Activated CD4-positive, alpha-beta T cell treated with anti-CD3 and anti-CD28 coated beads, Interleukin-2, amount 50 U/mL, for 16 hours (primary cell): ENCODE data around the gene LIN37.
"Not testable (repeated sequence)": the region's sequence is repeated elsewhere in the genome, so short reads cannot be mapped to it uniquely, and the experiment has no call there.

Experiments
- DNase-seq: peaks from one replicate; pipeline ENCODE4 v3.0.0-alpha.2; 2020

The LIN37 gene

DNA sequence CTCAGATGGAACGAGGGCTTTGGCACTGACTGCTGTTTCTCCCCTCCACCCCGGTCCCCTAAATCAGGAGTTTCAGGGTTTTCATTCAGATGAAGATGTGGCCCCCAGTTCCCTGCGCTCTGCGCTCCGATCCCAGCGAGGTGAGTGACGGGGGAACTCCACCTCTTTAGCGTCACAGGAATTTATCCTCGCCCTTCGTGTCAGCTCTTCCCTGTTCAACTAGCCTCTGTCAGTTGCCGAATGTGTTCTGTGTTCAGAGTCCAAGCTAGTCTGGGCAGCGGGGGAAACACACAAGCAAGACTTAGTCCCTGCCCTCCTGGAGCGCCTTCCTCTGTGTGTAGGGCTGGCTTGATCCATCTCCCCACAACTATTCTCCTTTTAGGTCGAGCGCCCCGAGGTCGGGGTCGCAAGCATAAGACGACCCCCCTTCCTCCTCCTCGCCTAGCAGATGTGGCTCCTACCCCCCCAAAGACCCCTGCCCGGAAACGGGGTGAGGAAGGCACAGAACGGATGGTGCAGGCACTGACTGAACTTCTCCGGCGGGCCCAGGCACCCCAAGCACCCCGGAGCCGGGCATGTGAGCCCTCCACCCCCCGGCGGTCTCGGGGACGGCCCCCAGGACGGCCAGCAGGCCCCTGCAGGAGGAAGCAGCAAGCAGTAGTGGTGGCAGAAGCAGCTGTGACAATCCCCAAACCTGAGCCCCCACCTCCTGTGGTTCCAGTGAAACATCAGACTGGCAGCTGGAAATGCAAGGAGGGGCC lies 28.8 kb upstream of the LIN37 start:
- no peak for DNase-seq

DNA sequence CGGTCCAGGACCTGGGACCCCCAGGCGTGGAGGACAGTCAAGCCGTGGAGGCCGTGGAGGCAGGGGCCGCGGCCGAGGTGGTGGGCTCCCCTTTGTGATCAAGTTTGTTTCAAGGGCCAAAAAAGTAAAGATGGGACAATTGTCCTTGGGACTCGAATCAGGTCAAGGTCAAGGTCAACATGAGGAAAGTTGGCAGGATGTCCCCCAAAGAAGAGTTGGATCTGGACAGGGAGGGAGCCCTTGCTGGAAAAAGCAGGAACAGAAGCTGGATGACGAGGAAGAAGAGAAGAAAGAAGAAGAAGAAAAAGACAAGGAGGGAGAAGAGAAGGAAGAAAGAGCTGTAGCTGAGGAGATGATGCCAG lies 28.2 kb upstream of the LIN37 start:
- no peak for DNase-seq

DNA sequence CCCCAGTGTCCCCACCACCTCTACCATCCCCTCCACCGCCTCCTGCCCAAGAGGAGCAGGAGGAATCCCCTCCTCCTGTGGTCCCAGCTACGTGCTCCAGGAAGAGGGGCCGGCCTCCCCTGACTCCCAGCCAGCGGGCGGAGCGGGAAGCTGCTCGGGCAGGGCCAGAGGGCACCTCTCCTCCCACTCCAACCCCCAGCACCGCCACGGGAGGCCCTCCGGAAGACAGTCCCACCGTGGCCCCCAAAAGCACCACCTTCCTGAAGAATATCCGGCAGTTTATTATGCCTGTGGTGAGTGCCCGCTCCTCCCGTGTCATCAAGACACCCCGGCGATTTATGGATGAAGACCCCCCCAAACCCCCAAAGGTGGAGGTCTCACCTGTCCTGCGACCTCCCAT lies 27.7 kb upstream of the LIN37 start:
- DNase-seq, result no peak

- no peak for DNase-seq
Observed at GRCh38 chr19:35721374-35721773, 27.0 kb upstream of the LIN37 start.

GRCh38 chr19:35722461-35722860 lies 25.9 kb upstream of the LIN37 start:
- no peak for DNase-seq

DNA sequence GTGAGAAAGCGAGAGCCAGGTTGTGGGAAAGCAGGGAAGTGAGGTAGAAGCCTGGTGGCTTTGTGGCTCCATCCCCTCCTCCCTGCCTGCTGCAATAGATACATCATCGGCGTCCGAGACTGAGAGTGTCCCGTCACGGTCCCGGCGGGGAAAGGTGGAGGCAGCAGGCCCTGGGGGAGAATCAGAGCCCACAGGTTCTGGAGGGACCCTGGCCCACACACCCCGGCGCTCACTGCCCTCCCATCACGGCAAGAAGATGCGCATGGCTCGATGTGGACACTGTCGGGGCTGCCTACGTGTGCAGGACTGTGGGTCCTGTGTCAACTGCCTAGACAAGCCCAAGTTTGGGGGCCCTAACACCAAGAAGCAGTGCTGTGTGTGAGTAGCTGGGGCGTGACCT lies 25.5 kb upstream of the LIN37 start:
- no peak for DNase-seq

- DNase-seq, result no peak
Observed at GRCh38 chr19:35723671-35724070, 24.7 kb upstream of the LIN37 start.

DNA sequence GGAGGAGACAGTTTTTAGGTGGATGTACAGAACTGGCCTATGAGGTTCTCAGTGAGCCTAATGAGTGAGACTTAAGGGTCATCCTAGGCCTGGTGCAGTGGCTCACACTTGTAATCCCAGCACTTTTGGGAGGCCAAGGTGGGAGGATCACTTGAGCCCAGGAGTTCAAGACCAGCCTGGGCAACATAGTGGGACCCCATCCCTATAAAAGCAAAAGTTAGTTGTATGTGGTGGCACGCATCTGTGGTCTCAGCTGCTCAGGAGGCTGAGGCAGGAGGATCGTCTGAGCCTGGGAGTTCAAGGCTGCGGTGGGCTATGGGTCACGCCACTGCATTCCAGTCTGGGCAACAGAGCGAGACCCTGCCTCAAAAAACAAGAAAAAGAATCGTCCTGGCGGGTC lies 24.2 kb upstream of the LIN37 start:
- not testable (repeated sequence) for DNase-seq

GRCh38 chr19:35724560-35724959 lies 23.8 kb upstream of the LIN37 start:
- no peak for DNase-seq

DNA sequence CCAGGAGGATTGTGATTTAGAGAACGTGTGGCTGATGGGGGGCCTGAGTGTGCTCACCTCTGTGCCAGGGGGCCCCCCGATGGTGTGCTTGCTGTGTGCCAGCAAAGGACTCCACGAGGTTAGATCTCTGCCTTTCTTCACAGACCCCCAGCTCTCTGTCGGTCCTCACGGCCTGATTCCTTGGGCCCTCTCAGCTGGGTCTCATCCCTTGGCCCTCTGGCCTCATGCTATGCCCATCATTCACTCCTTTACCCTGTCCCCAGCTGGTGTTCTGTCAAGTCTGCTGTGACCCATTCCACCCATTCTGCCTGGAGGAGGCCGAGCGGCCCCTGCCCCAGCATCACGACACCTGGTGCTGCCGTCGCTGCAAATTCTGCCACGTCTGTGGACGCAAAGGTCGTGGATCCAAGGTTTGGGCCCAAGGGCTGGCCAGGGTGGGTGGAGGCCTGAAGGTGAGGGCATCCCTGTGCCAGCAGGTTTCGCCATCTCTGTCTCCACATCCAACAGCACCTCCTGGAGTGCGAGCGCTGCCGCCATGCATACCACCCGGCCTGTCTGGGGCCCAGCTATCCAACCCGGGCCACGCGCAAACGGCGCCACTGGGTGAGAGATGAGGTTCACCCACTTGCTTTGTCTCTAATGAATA lies 23.0 kb upstream of the LIN37 start:
- no peak for DNase-seq

DNA sequence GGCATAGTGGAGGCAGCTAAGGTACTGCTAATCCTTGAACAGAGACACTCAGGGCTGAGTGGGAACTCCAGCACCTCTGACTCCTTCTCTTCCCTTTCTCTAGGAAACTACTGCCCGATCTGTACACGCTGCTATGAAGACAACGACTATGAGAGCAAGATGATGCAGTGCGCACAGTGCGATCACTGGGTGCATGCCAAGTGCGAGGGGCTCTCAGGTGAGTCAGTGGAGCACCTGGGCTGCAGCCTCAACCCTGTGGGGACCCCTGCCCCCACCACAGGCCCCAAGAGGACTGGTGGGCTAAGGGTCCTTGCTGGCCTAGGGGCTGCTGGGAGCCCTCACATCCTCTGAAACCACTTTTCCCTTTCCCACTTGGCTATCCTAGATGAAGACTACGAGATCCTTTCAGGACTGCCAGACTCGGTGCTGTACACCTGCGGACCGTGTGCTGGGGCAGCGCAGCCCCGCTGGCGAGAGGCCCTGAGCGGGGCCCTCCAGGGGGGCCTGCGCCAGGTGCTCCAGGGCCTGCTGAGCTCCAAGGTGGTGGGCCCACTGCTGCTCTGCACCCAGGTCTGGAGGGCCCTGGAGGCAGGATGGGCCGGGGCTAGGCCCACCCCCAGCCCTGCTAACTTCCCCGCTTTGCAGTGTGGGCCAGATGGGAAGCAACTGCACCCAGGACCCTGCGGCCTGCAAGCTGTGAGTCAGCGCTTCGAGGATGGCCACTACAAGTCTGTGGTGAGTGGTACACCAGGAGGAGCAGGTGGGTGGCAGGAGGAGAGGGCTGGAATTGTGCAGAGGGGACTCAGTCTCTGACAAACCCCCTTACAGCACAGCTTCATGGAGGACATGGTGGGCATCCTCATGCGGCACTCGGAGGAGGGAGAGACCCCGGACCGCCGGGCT lies 21.1 kb upstream of the LIN37 start:
- no peak for DNase-seq

GRCh38 chr19:35727956-35728706 lies 20.2 kb upstream of the LIN37 start:
- no peak for DNase-seq

DNA sequence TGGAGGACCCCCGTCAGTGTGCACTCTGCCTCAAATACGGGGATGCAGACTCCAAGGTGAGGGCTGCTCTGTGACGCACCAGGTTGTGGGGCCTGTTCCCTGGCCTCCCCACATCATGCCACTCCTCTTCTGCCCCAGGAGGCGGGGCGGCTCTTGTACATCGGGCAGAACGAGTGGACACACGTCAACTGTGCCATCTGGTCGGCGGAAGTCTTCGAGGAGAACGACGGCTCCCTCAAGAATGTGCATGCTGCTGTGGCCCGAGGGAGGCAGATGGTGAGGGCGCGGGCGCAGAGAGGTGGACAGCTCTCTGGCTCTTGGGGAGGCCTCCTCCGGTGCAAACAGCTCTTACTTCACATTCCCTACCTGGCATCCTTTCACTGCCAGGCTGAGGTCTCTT lies 19.4 kb upstream of the LIN37 start:
- no peak for DNase-seq

DNA sequence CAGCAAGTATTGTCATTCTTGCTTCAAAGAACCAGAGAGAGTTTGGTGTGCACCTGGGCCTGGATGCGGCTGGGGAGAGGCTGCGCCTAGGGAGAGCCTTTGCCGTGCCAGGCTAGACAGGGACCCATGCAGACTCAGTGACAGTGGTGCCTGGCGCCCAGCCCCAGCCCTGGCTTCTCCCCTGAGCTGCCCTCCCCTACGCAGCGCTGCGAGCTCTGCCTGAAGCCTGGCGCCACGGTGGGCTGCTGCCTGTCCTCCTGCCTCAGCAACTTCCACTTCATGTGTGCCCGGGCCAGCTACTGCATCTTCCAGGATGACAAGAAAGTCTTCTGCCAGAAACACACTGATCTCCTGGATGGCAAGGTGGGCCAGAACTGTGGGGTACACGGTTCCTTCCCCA lies 18.6 kb upstream of the LIN37 start:
- DNase-seq, result no peak

GRCh38 chr19:35730326-35730725 lies 18.1 kb upstream of the LIN37 start:
- no peak for DNase-seq

- DNase-seq, result no peak
Observed at GRCh38 chr19:35731353-35731752, 17.0 kb upstream of the LIN37 start.

GRCh38 chr19:35731779-35732405 lies 16.5 kb upstream of the LIN37 start:
- no peak for DNase-seq

DNA sequence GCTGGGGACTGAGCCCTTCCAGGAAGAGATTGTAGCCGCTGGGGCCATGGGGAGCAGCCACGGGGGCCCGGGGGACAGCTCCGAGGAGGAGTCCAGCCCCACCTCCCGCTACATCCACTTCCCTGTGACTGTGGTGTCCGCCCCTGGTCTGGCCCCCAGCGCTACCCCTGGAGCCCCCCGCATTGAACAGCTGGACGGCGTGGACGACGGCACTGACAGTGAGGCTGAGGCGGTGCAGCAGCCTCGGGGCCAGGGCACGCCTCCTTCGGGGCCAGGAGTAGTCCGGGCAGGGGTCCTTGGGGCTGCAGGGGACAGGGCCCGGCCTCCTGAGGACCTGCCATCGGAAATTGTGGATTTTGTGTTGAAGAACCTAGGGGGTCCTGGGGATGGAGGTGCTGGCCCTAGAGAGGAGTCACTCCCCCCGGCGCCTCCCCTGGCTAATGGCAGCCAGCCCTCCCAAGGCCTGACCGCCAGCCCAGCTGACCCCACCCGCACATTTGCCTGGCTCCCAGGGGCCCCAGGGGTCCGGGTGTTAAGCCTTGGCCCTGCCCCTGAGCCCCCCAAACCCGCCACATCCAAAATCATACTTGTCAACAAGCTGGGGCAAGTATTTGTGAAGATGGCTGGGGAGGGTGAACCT lies 15.7 kb upstream of the LIN37 start:
- DNase-seq, result no peak

GRCh38 chr19:35733180-35734125 lies 14.9 kb upstream of the LIN37 start:
- no peak for DNase-seq

GRCh38 chr19:35734273-35734672 lies 14.1 kb upstream of the LIN37 start:
- DNase-seq, result no peak

- no peak for DNase-seq
Observed at GRCh38 chr19:35734889-35735288, 13.5 kb upstream of the LIN37 start.
